ENCODE data around the gene FAIM2.
A peak's percentile ranks its signal among the peaks of the same experiment; 100 is the strongest.

FAIM2 gene

GRCh38 chr12:49888461-49889151 lies 15.1 kb downstream of the FAIM2 start:
- peak; percentile 7 for DNase-seq
- H3K36me3 ChIP-seq = peaks cover 10% of the 10 kb centered on the region; the same call in 1 of the 2 replicates
- no peak overlapping the region for H3K4me3 ChIP-seq (ENCODE audit: low read depth, low read length)
- H3K4me1 ChIP-seq = peaks cover 30% of the 10 kb centered on the region
- no peaks in the 10 kb centered on the region for H3K9me3 ChIP-seq
- TF ChIP-seq, protein P1, sequence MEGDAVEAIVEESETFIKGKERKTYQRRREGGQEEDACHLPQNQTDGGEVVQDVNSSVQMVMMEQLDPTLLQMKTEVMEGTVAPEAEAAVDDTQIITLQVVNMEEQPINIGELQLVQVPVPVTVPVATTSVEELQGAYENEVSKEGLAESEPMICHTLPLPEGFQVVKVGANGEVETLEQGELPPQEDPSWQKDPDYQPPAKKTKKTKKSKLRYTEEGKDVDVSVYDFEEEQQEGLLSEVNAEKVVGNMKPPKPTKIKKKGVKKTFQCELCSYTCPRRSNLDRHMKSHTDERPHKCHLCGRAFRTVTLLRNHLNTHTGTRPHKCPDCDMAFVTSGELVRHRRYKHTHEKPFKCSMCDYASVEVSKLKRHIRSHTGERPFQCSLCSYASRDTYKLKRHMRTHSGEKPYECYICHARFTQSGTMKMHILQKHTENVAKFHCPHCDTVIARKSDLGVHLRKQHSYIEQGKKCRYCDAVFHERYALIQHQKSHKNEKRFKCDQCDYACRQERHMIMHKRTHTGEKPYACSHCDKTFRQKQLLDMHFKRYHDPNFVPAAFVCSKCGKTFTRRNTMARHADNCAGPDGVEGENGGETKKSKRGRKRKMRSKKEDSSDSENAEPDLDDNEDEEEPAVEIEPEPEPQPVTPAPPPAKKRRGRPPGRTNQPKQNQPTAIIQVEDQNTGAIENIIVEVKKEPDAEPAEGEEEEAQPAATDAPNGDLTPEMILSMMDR (IDR thresholded peaks at IDR 0.05; ENCODE audit: low read depth, low read length) = no peak
- H3K27me3 ChIP-seq = no peaks in the 10 kb centered on the region

- H3K4me3 ChIP-seq (ENCODE audit: low read depth, low read length) = no peak overlapping the region
- TF ChIP-seq, protein P1 (IDR thresholded peaks at IDR 0.05; ENCODE audit: low read depth, low read length) = no peak
- H3K27me3 ChIP-seq = no peaks in the 10 kb centered on the region
- DNase-seq = peak; percentile 24
- peaks cover 10% of the 10 kb centered on the region; the same call in 1 of the 2 replicates for H3K36me3 ChIP-seq
- peaks cover 38% of the 10 kb centered on the region for H3K4me1 ChIP-seq
- no peaks in the 10 kb centered on the region for H3K9me3 ChIP-seq
Measured at GRCh38 chr12:49887536-49888401, 15.9 kb downstream of the FAIM2 start.

DNA sequence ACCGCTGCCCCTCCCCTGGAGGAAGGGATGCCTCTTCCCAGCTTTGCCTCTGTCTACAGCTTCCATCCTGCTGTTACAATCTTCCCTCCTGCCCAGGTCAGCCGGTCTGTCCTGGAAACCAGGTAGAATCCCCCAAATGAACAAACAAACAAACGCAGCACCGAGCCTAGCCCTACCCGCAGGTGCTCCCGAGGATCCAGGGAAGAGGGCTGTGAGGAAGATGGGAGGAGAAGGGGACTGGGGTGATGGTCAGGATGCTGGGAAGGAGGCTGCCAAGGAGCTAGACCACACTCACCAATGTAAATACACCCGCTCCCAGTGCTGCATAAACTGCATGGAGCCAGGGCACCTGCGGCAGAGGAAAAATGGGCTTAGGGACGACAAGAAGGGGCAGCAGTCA lies 16.6 kb downstream of the FAIM2 start:
- Histone ChIP-seq H3K4me1 (peaks cover 35% of the 10 kb centered on the region), H3K9me3 (no peaks in the 10 kb centered on the region), H3K36me3 (peaks cover 10% of the 10 kb centered on the region; the same call in 1 of the 2 replicates), H3K4me3 (ENCODE audit: low read depth, low read length) (no peak overlapping the region), H3K27me3 (no peaks in the 10 kb centered on the region)
- DNase-seq = no peak
- TF ChIP-seq, protein P1 (IDR thresholded peaks at IDR 0.05; ENCODE audit: low read depth, low read length) = no peak

DNA sequence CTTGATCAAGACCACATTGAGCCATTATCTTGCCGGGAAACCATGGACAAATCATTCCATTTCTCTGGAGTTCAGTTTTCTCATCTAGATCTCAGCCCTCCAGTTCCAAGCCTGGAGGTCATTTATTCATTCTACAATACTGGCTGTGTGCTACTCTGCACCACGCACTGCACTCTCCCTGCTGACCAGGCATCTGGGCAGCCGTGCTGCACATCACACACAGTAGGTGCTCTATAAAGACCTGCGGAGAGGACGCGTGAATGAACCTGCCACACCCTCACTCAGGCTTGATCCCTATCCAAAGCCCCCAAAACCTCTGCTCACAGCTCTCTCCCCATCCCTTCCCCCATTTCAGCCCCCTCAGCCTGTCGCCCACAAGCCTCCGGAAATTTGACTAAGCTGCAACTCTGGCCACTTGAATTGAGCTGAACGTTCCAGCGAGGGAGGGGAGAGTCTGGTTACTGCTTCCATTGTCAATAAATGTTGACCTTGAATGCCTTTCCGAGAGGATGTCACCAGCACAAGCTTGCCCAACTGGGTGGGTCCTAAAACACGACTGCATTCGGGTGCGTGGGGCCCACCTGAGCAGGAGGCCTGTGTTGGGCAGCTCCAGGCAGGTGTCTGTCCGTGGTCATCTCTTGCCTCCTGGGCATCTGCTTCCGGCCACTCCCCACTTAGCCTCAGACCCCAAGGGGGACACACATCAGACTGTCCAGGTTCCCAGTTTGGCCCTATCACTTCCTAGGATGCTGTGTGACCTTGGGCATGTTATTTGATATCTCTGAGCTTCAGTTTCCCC lies 17.8 kb downstream of the FAIM2 start:
- TF ChIP-seq, protein P1 (IDR thresholded peaks at IDR 0.05; ENCODE audit: low read depth, low read length) = no peak
- Histone ChIP-seq H3K4me3 (ENCODE audit: low read depth, low read length) (no peak overlapping the region), H3K4me1 (peaks cover 40% of the 10 kb centered on the region), H3K27me3 (no peaks in the 10 kb centered on the region), H3K36me3 (peaks cover 10% of the 10 kb centered on the region; the same call in 1 of the 2 replicates), H3K9me3 (no peaks in the 10 kb centered on the region)
- no peak for DNase-seq

GRCh38 chr12:49885118-49885517 lies 18.6 kb downstream of the FAIM2 start:
- no peaks in the 10 kb centered on the region for H3K27me3 ChIP-seq
- peaks cover 40% of the 10 kb centered on the region for H3K4me1 ChIP-seq
- peaks cover 10% of the 10 kb centered on the region; the same call in 1 of the 2 replicates for H3K36me3 ChIP-seq
- DNase-seq = peak; percentile 7
- no peaks in the 10 kb centered on the region for H3K9me3 ChIP-seq
- TF ChIP-seq, protein P1 (IDR thresholded peaks at IDR 0.05; ENCODE audit: low read depth, low read length) = no peak
- no peak overlapping the region for H3K4me3 ChIP-seq (ENCODE audit: low read depth, low read length)
